Measurements from ENCODE around the gene PDE4B.

The PDE4B gene

GRCh38 chr1:66242646-66243547 is 450.2 kb downstream of the PDE4B start:
- no peak overlapping the region for H3K4me2 ChIP-seq (ENCODE audit: low read length)

GRCh38 chr1:66243548-66244130 is 450.9 kb downstream of the PDE4B start:
- H3K9ac ChIP-seq, result no peak overlapping the region
- H3K9me3 ChIP-seq (ENCODE audit: control insufficient read depth, low read length), result no peaks in the 10 kb centered on the region
- H3K4me2 ChIP-seq (ENCODE audit: low read length), result no peak overlapping the region
- no peaks in the 10 kb centered on the region for H3K27me3 ChIP-seq (ENCODE audit: control insufficient read depth, insufficient read depth, low read length)
- H3K79me2 ChIP-seq, result no peaks in the 10 kb centered on the region
- no peaks in the 10 kb centered on the region for H3K4me1 ChIP-seq
- no peak overlapping the region for H2AFZ ChIP-seq
- no peaks in the 10 kb centered on the region for H3K36me3 ChIP-seq (ENCODE audit: control insufficient read depth, insufficient read depth, low read length)
- H3K27ac ChIP-seq, result no peak overlapping the region
- no peak overlapping the region for H3K4me3 ChIP-seq (ENCODE audit: low read depth, low read length)
- no peak for TF ChIP-seq CTCF (IDR thresholded peaks at IDR 0.05)

More at GRCh38 chr1:66242646-66243547, 450.2 kb downstream of the PDE4B start:
- Histone ChIP-seq H3K9ac (no peak overlapping the region), H2AFZ (no peak overlapping the region), H3K4me3 (ENCODE audit: low read depth, low read length) (no peak overlapping the region), H3K27ac (no peak overlapping the region), H3K9me3 (ENCODE audit: control insufficient read depth, low read length) (no peaks in the 10 kb centered on the region), H3K27me3 (ENCODE audit: control insufficient read depth, insufficient read depth, low read length) (no peaks in the 10 kb centered on the region), H3K4me1 (no peaks in the 10 kb centered on the region), H3K36me3 (ENCODE audit: control insufficient read depth, insufficient read depth, low read length) (no peaks in the 10 kb centered on the region), H3K79me2 (no peaks in the 10 kb centered on the region)
- peak; percentile 94 for TF ChIP-seq CTCF (IDR thresholded peaks at IDR 0.05)

- Histone ChIP-seq H3K27ac (no peak overlapping the region), H3K4me2 (ENCODE audit: low read length) (no peak overlapping the region), H3K79me2 (no peaks in the 10 kb centered on the region), H2AFZ (no peak overlapping the region), H3K9ac (no peak overlapping the region), H3K4me1 (no peaks in the 10 kb centered on the region), H3K27me3 (ENCODE audit: control insufficient read depth, insufficient read depth, low read length) (no peaks in the 10 kb centered on the region), H3K4me3 (ENCODE audit: low read depth, low read length) (no peak overlapping the region), H3K36me3 (ENCODE audit: control insufficient read depth, insufficient read depth, low read length) (no peaks in the 10 kb centered on the region), H3K9me3 (ENCODE audit: control insufficient read depth, low read length) (no peaks in the 10 kb centered on the region)
- TF ChIP-seq CTCF (IDR thresholded peaks at IDR 0.05), result no peak
Observed at GRCh38 chr1:66244429-66244828, 451.7 kb downstream of the PDE4B start.

- no peak overlapping the region for H3K4me3 ChIP-seq (ENCODE audit: low read depth, low read length)
- H3K4me1 ChIP-seq, result no peaks in the 10 kb centered on the region
- no peaks in the 10 kb centered on the region for H3K79me2 ChIP-seq
- no peaks in the 10 kb centered on the region for H3K36me3 ChIP-seq (ENCODE audit: control insufficient read depth, insufficient read depth, low read length)
- H3K27me3 ChIP-seq (ENCODE audit: control insufficient read depth, insufficient read depth, low read length), result no peaks in the 10 kb centered on the region
- H3K4me2 ChIP-seq (ENCODE audit: low read length), result no peak overlapping the region
- H3K27ac ChIP-seq, result no peak overlapping the region
- no peak for TF ChIP-seq CTCF (IDR thresholded peaks at IDR 0.05)
- H2AFZ ChIP-seq, result no peak overlapping the region
- no peaks in the 10 kb centered on the region for H3K9me3 ChIP-seq (ENCODE audit: control insufficient read depth, low read length)
- H3K9ac ChIP-seq, result no peak overlapping the region
Observed at GRCh38 chr1:66245691-66246090, 453.0 kb downstream of the PDE4B start.

All from parathyroid adenoma (tissue), 2 donors.